Measurements from ENCODE around the gene REG3A.

The REG3A gene

DNA sequence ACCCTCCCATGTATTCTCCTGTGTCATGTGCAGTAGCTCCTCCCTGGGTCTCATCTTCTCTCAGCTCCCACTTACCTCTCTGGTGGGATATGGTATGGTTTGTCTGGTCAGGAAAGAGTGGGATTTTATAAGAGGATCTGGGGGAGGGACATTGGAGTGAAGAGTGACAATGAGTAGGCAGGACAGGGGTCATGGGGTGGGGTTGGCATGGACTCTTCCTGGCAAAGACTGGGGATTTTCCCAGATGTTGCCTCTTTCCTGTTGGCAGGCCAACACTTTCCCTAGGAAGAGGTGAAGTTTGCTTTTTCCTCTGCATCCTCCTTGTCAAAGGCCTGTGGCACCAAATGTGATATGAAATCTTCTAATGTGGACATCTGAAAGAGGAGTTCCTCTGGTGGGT is at the start of gene REG3A:
REG3A (minus strand) TSS at position 101 of the 400 bp plus-strand sequence. CDS start 348 bp downstream, outside the sequence.
- TF ChIP-seq, protein P1, sequence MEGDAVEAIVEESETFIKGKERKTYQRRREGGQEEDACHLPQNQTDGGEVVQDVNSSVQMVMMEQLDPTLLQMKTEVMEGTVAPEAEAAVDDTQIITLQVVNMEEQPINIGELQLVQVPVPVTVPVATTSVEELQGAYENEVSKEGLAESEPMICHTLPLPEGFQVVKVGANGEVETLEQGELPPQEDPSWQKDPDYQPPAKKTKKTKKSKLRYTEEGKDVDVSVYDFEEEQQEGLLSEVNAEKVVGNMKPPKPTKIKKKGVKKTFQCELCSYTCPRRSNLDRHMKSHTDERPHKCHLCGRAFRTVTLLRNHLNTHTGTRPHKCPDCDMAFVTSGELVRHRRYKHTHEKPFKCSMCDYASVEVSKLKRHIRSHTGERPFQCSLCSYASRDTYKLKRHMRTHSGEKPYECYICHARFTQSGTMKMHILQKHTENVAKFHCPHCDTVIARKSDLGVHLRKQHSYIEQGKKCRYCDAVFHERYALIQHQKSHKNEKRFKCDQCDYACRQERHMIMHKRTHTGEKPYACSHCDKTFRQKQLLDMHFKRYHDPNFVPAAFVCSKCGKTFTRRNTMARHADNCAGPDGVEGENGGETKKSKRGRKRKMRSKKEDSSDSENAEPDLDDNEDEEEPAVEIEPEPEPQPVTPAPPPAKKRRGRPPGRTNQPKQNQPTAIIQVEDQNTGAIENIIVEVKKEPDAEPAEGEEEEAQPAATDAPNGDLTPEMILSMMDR (IDR thresholded peaks at IDR 0.05; ENCODE audit: extremely low read depth, insufficient read depth, missing control alignments), result no peak
- in situ Hi-C loops (cut with MboI; ENCODE audit: low pct_unique_long_range_greater_than_20kb, low sequenced_read_pairs, unreplicated experiment), result no loop called here
- no peak for DNase-seq (ENCODE audit: low spot score)

DNA sequence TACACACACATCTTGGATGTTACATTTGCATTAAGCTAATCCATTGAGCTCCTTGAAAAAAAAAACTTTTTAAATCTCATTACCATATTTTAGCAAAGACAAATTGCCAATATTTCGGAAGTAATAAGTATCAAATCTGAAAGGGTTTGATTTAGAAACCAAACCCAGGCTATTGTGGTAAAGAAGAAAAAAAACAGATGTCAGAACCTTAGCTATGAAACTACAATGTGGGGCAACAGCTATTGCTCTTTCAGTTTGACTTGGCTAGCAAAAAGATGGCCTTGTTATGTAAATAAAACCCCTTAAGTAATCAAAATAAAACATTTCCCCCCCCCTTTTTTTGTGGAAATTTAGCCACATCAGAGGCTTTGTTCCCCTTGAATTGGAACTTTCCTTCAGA is 41.2 kb upstream of the REG3A start:
- in situ Hi-C loops (cut with MboI; ENCODE audit: low pct_unique_long_range_greater_than_20kb, low sequenced_read_pairs, unreplicated experiment), result no loop called here
- TF ChIP-seq, protein P1 (IDR thresholded peaks at IDR 0.05; ENCODE audit: extremely low read depth, insufficient read depth, missing control alignments), result no peak
- no peak for DNase-seq (ENCODE audit: low spot score)

DNA sequence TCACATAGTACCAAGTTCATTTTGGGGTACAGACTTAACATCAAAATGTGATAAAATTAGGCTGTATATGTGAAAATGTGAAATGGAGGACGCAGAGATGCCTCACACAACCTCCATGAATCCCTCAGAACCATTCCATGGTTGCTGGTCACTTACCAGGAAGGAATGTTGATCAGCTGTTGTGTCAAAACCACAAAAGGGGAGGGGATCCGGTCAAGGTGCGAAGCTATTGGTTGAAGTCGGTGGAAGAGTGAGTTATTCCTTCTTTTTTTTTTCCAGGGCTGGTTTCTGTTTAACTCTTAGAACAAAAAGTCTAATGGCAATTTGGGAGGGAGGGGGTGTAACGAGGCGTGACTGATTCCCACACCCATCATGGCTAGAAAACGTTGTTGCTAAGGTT is 32.3 kb upstream of the REG3A start:
- in situ Hi-C loops (cut with MboI; ENCODE audit: low pct_unique_long_range_greater_than_20kb, low sequenced_read_pairs, unreplicated experiment), result no loop called here
- DNase-seq (ENCODE audit: low spot score), result no peak
- TF ChIP-seq, protein P1 (IDR thresholded peaks at IDR 0.05; ENCODE audit: extremely low read depth, insufficient read depth, missing control alignments), result no peak

DNA sequence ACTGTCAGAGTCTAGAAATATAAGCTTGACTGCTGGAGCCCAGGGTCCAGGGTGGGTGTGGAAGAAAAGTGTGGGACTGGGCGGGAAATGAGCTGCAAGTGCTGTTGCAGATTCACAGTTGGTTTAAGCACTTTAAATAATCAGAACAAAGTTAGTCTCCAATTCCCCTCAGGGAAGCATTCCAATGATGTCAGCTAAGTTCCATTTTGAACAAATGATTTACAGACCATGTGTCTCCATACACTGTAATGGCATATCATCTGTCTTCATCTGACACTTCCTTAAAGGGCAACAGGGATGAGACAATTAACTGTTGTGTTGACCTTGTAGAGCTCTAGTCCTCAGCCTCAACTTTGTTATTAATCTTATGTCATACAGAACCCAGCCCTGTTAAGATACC is 31.5 kb upstream of the REG3A start:
- DNase-seq (ENCODE audit: low spot score), result no peak
- TF ChIP-seq, protein P1 (IDR thresholded peaks at IDR 0.05; ENCODE audit: extremely low read depth, insufficient read depth, missing control alignments), result no peak
- in situ Hi-C loops (cut with MboI; ENCODE audit: low pct_unique_long_range_greater_than_20kb, low sequenced_read_pairs, unreplicated experiment), result no loop called here

DNA sequence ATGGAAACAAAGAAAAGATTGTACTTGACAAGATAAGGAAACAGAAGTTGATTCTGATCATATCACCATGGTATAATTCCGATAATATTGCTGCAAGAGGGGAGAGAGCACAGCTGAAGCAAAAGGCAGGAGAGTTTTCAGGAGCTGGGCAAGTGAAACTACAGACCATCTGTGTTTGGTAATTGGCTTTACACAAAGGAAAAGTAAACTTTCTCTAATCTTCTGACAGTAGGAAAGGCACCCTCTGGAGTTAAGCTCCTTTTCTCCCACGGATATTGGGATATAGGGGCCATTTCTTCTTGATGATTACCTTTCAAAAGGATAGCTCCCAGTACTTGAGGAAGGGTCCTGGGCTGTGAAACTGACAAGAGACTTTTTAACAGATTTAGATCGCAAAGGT is 29.9 kb upstream of the REG3A start:
- in situ Hi-C loops (cut with MboI; ENCODE audit: low pct_unique_long_range_greater_than_20kb, low sequenced_read_pairs, unreplicated experiment), result no loop called here
- DNase-seq (ENCODE audit: low spot score), result no peak

DNA sequence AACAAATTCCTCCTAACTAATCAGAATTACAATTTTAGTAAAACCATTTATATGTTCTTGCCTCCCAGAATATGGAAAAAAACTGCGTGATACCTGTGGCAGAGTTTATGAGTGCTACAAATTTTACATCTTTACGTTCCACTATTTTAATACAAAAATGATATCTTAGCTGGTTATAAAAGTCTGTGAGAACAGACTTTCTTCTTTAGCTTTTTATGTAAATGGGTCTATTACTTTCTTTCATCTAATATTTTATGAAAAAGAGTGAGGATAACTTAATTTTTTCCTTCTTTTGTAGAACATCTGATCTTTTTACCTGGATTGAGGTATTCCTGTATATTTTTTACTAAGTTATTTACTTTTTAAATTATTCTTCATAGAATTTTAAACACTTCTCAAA is 22.1 kb upstream of the REG3A start:
- TF ChIP-seq, protein P1 (IDR thresholded peaks at IDR 0.05; ENCODE audit: extremely low read depth, insufficient read depth, missing control alignments), result no peak
- DNase-seq (ENCODE audit: low spot score), result no peak
- in situ Hi-C loops (cut with MboI; ENCODE audit: low pct_unique_long_range_greater_than_20kb, low sequenced_read_pairs, unreplicated experiment), result no loop called here

More for the DNA sequence above, 29.9 kb upstream of the REG3A start:
- TF ChIP-seq, protein P1 (IDR thresholded peaks at IDR 0.05; ENCODE audit: extremely low read depth, insufficient read depth, missing control alignments), result no peak

DNA sequence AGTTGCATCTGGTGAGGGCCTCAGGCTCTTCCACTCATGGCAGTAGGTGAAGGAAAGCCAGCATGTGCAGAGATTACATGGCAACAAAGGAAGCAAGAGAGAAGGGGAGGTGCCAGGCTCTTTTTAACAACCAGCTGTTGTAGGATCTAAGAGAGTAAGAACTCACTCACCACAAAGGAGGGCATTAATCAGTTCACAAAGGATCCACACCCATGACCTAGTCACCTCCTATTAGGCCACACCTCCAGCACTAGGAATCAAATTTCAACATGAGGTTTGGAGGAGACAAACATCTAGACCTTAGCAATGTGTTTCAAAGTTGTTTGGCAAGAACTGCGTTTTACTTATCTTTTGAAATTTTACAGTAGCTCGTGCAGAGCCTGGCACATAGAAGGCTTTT is 20.5 kb upstream of the REG3A start:
- TF ChIP-seq, protein P1 (IDR thresholded peaks at IDR 0.05; ENCODE audit: extremely low read depth, insufficient read depth, missing control alignments), result no peak
- in situ Hi-C loops (cut with MboI; ENCODE audit: low pct_unique_long_range_greater_than_20kb, low sequenced_read_pairs, unreplicated experiment), result no loop called here
- no peak for DNase-seq (ENCODE audit: low spot score)

All from GM13977 (cell line).